ENCODE measurements around the gene GLRA3. TPM values are rescaled to one million over a fixed set of nuclear protein-coding genes. Genes with fewer than 3 reads are reported as not detected.

Gene GLRA3
- total RNA-seq, 1 donor, result not detected

GRCh38 chr4:174629265-174629664 lies 199.8 kb downstream of the GLRA3 start:
- Histone ChIP-seq H3K4me1 (ENCODE audit: insufficient read depth, low read length) (no peaks in the 10 kb centered on the region), H3K4me3 (ENCODE audit: insufficient read depth, low read length) (no peak overlapping the region)
- DNase-seq (ENCODE audit: insufficient read length, low spot score, missing footprints), result no peak

GRCh38 chr4:174628191-174628590 lies 200.9 kb downstream of the GLRA3 start:
- no peaks in the 10 kb centered on the region for H3K9me3 ChIP-seq (ENCODE audit: low read depth, low read length)
- no peak overlapping the region for H3K4me3 ChIP-seq (ENCODE audit: insufficient read depth, low read length)
- H4K20me1 ChIP-seq (ENCODE audit: insufficient read depth, low read length), result no peaks in the 10 kb centered on the region
- H3K79me2 ChIP-seq (ENCODE audit: insufficient read depth, low read length), result no peaks in the 10 kb centered on the region
- no peak overlapping the region for H2AFZ ChIP-seq (ENCODE audit: low read length)
- H3K4me1 ChIP-seq (ENCODE audit: insufficient read depth, low read length), result no peaks in the 10 kb centered on the region
- H3K27me3 ChIP-seq (ENCODE audit: insufficient read depth, low read length), result no peaks in the 10 kb centered on the region
- DNase-seq (ENCODE audit: insufficient read length, low spot score, missing footprints), result no peak
- H3K4me2 ChIP-seq (ENCODE audit: insufficient read depth, low read length), result no peak overlapping the region
- no peak overlapping the region for H3K27ac ChIP-seq (ENCODE audit: low read depth, low read length)
- no peak for TF ChIP-seq CTCF (IDR thresholded peaks at IDR 0.05; ENCODE audit: extremely low read depth, low read depth, low read length)
- H3K36me3 ChIP-seq (ENCODE audit: insufficient read depth, low read length), result no peaks in the 10 kb centered on the region

More at GRCh38 chr4:174629265-174629664, 199.8 kb downstream of the GLRA3 start:
- Histone ChIP-seq H2AFZ (ENCODE audit: low read length) (no peak overlapping the region), H3K27ac (ENCODE audit: low read depth, low read length) (no peak overlapping the region), H3K79me2 (ENCODE audit: insufficient read depth, low read length) (no peaks in the 10 kb centered on the region), H3K36me3 (ENCODE audit: insufficient read depth, low read length) (no peaks in the 10 kb centered on the region), H3K4me2 (ENCODE audit: insufficient read depth, low read length) (no peak overlapping the region), H3K9me3 (ENCODE audit: low read depth, low read length) (no peaks in the 10 kb centered on the region), H4K20me1 (ENCODE audit: insufficient read depth, low read length) (no peaks in the 10 kb centered on the region), H3K27me3 (ENCODE audit: insufficient read depth, low read length) (no peaks in the 10 kb centered on the region)
- TF ChIP-seq CTCF (IDR thresholded peaks at IDR 0.05; ENCODE audit: extremely low read depth, low read depth, low read length), result no peak

GRCh38 chr4:174627473-174627872 lies 201.6 kb downstream of the GLRA3 start:
- H3K4me3 ChIP-seq (ENCODE audit: insufficient read depth, low read length), result no peak overlapping the region
- H3K27ac ChIP-seq (ENCODE audit: low read depth, low read length), result no peak overlapping the region
- no peak overlapping the region for H2AFZ ChIP-seq (ENCODE audit: low read length)
- H3K36me3 ChIP-seq (ENCODE audit: insufficient read depth, low read length), result no peaks in the 10 kb centered on the region
- H3K4me1 ChIP-seq (ENCODE audit: insufficient read depth, low read length), result no peaks in the 10 kb centered on the region
- no peaks in the 10 kb centered on the region for H3K9me3 ChIP-seq (ENCODE audit: low read depth, low read length)
- H3K79me2 ChIP-seq (ENCODE audit: insufficient read depth, low read length), result no peaks in the 10 kb centered on the region
- H3K27me3 ChIP-seq (ENCODE audit: insufficient read depth, low read length), result no peaks in the 10 kb centered on the region
- H4K20me1 ChIP-seq (ENCODE audit: insufficient read depth, low read length), result no peaks in the 10 kb centered on the region
- TF ChIP-seq CTCF (IDR thresholded peaks at IDR 0.05; ENCODE audit: extremely low read depth, low read depth, low read length), result no peak
- no peak for DNase-seq (ENCODE audit: insufficient read length, low spot score, missing footprints)
- H3K4me2 ChIP-seq (ENCODE audit: insufficient read depth, low read length), result no peak overlapping the region

GRCh38 chr4:174626342-174627008 lies 202.6 kb downstream of the GLRA3 start:
- H3K27ac ChIP-seq (ENCODE audit: low read depth, low read length), result no peak overlapping the region
- no peak for TF ChIP-seq CTCF (IDR thresholded peaks at IDR 0.05; ENCODE audit: extremely low read depth, low read depth, low read length)
- no peak overlapping the region for H2AFZ ChIP-seq (ENCODE audit: low read length)
- H4K20me1 ChIP-seq (ENCODE audit: insufficient read depth, low read length), result no peaks in the 10 kb centered on the region
- no peaks in the 10 kb centered on the region for H3K4me1 ChIP-seq (ENCODE audit: insufficient read depth, low read length)
- no peak for DNase-seq (ENCODE audit: insufficient read length, low spot score, missing footprints)
- no peaks in the 10 kb centered on the region for H3K36me3 ChIP-seq (ENCODE audit: insufficient read depth, low read length)
- no peaks in the 10 kb centered on the region for H3K9me3 ChIP-seq (ENCODE audit: low read depth, low read length)
- H3K79me2 ChIP-seq (ENCODE audit: insufficient read depth, low read length), result no peaks in the 10 kb centered on the region
- no peak overlapping the region for H3K4me2 ChIP-seq (ENCODE audit: insufficient read depth, low read length)
- H3K27me3 ChIP-seq (ENCODE audit: insufficient read depth, low read length), result no peaks in the 10 kb centered on the region
- H3K4me3 ChIP-seq (ENCODE audit: insufficient read depth, low read length), result no peak overlapping the region
